CD4-positive, alpha-beta memory T cell (primary cell): ENCODE data around the gene SCAMP4. TPM values are rescaled to one million over a fixed set of nuclear protein-coding genes. Genes with fewer than 3 reads are reported as not detected.
A peak's percentile ranks its signal among the peaks of the same experiment; 100 is the strongest.
"Not testable (repeated sequence)": the region's sequence is repeated elsewhere in the genome, so short reads cannot be mapped to it uniquely, and the experiment has no call there.

ENCODE experiments used
- CTCF ChIA-PET: fragments of 350-600 bp; sonication (Branson Sonifier 250); formaldehyde crosslinking; loops from one replicate; lab custom pipeline; 2021; ENCODE audit warnings: inconsistent platforms; ENCODE audit not compliant: partially characterized antibody; lab: Charles Lee
- POLR2A ChIA-PET: fragments of 350-600 bp; sonication (Branson Sonifier 250); formaldehyde crosslinking; loops from one replicate; lab custom pipeline; 2021; ENCODE audit not compliant: partially characterized antibody; lab: Charles Lee
- DNase-seq, 5 donors: peaks; one replicate each; pipeline versions ENCODE4 v3.0.0 to v3.0.0-alpha.2; 2020 to 2022; ENCODE audit warnings: mixed read lengths in 1 of 5
- H3K27ac ChIP-seq: one replicate; pipeline ENCODE4 v1.7.0; 2013; ENCODE audit warnings: low read depth, low read length
- H3K27me3 ChIP-seq: 2 replicates; pipeline ENCODE4 v1.7.0; 2013; ENCODE audit warnings: mild to moderate bottlenecking, low read length, moderate library complexity; ENCODE audit not compliant: insufficient read depth
- H3K36me3 ChIP-seq: 2 replicates; pipeline ENCODE4 v1.7.0; 2013; ENCODE audit warnings: mild to moderate bottlenecking, low read length, moderate library complexity; ENCODE audit not compliant: insufficient read depth
- H3K4me1 ChIP-seq: 2 replicates; pipeline ENCODE4 v1.7.0; 2013; ENCODE audit warnings: mild to moderate bottlenecking, low read length, moderate library complexity; ENCODE audit not compliant: insufficient read depth
- H3K4me3 ChIP-seq, 2 donors: one replicate each; pipeline ENCODE4 v1.7.0; 2013; ENCODE audit warnings: low read length in 2 of 2, mild to moderate bottlenecking in 1 of 2
- H3K9me3 ChIP-seq, 2 donors: one replicate each; pipeline ENCODE4 v1.7.0; 2013; ENCODE audit warnings: low read length in 2 of 2, control low read depth in 1 of 2; ENCODE audit not compliant: control insufficient read depth in 1 of 2
- H3K27ac Mint-ChIP-seq, 7 donors: one replicate each; pipeline ENCODE4 v1.8.0; 2020 to 2021; ENCODE audit warnings: mixed read lengths in 7 of 7, mild to moderate bottlenecking in 6 of 7, inconsistent platforms in 3 of 7, moderate library complexity in 3 of 7
- H3K27me3 Mint-ChIP-seq, 2 donors: one replicate each; pipeline ENCODE4 v1.8.0; 2020 to 2021; ENCODE audit warnings: mixed read lengths in 2 of 2
- H3K36me3 Mint-ChIP-seq, 2 donors: one replicate each; pipeline ENCODE4 v1.8.0; 2020 to 2021; ENCODE audit warnings: mixed read lengths in 2 of 2, inconsistent platforms in 1 of 2, mild to moderate bottlenecking in 1 of 2
- H3K4me1 Mint-ChIP-seq, 4 donors: one replicate each; pipeline ENCODE4 v1.8.0; 2020 to 2021; ENCODE audit warnings: mixed read lengths in 4 of 4, mild to moderate bottlenecking in 1 of 4
- H3K4me3 Mint-ChIP-seq, 8 donors: one replicate each; pipeline ENCODE4 v1.8.0; 2020 to 2021; ENCODE audit warnings: mixed read lengths in 8 of 8, mild to moderate bottlenecking in 7 of 8, moderate library complexity in 6 of 8, inconsistent platforms in 3 of 8
- H3K9me3 Mint-ChIP-seq, 8 donors: one replicate each; pipeline ENCODE4 v1.8.0; 2020 to 2021; ENCODE audit warnings: mixed read lengths in 8 of 8, mild to moderate bottlenecking in 5 of 8, inconsistent platforms in 3 of 8, moderate library complexity in 1 of 8
- intact Hi-C: fragments of 100-400 bp; cut with micrococcal nuclease; formaldehyde crosslinking; loops from one replicate; pipeline ENCODE4 v1.15.1; 2023
- polyA plus RNA-seq, 2 donors: library from polyadenylated mRNA; unstranded; fragments of 300-500 nt; fragmentation: Illumina TruSeq; gene quantifications; one replicate each; pipeline ENCODE4 v1.2.3, GENCODE V29; 2021
- total RNA-seq, 2 experiments: library from RNA; stranded (reverse); gene quantifications; one replicate each; pipeline ENCODE4 v1.2.3, GENCODE V29; 2021

The SCAMP4 gene
- total and polyA plus RNA-seq, 4 experiments from 2014 or later: 9.8 to 29.1 (median 19.4) TPM

DNA sequence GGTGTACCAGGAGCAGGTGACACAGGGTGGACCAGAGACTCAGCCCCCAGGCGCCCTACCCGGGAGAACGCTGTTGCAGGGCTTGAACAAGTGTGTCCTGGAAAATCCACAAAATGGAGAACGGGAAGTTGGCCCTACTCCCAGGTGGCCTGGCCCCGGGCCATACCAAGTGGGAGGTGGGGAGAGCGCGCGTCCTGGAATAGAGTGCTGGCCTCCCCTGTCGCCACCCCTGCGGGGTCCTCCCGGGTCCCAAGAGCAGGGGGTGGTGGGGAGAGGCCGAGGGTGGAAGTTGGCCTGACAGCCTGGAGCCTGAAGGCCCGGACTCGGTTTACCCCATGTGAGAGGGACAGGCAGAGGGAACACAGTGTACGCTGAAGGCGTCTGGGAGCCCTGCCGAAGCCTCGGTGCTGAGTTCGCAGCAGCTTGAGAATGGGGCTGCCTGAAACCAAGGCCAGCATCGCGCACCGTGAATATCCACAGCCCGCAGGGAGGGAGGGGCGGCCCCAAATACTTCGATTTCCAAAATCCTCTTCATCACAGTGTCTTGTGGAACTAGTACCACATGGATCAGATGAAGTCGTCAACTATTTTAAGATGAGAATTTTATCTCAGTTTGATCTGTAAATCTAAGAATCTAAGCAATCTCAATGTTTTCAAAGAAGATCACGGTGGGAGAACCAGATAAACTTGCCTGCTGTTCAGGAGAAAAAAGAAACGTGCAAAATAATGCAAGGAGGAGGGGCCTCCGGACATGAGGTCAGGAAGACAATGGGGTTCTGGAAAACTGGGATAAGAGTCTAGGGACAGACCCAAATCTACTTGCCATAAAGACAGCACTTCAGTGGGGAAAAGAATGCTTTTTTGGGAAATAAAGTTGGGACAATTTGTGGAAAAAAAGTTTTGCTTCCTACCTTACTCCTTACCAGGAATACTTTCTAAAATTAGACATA is 31.4 kb upstream of the SCAMP4 start:
- POLR2A ChIA-PET: interaction anchor here (3.3 to 4.1 kb wide), 3 partner anchors 8 to 23 kb away, joined by 33 to 60 read pairs (median 57); partner anchors contain the start of genes ABHD17A and KLF16
- Histone ChIP-seq H3K27me3 (no peaks in the 10 kb centered on the region), H3K9me3 (no peaks in the 10 kb centered on the region), H3K4me1 (peaks cover 37% of the 10 kb centered on the region), H3K27ac (peak overlapping the region; percentile 92), H3K4me3 (peak overlapping the region in 1 of 2 donors; percentile 97), H3K36me3 (no peaks in the 10 kb centered on the region)
- Mint-ChIP-seq H3K4me3 (peak overlapping the region; percentile 93 to 99 (median 98)), H3K9me3 (no peaks in the 10 kb centered on the region), H3K27ac (peak overlapping the region; percentile 89 to 99 (median 98)), H3K27me3 (no peaks in the 10 kb centered on the region), H3K4me1 (peaks cover 13 to 44% (median 20%) of the 10 kb centered on the region in 4 donors), H3K36me3 (peaks cover 3 to 27% of the 10 kb centered on the region in 2 donors)
- DNase-seq: peak in 1 of 5 donors; percentile 40
- intact Hi-C loops: no loop called here
- CTCF ChIA-PET: interaction anchor here (1.0 to 1.5 kb wide), 3 partner anchors 9 to 35 kb away, joined by 3 to 12 read pairs (median 3); no protein-coding TSS in a partner anchor

DNA sequence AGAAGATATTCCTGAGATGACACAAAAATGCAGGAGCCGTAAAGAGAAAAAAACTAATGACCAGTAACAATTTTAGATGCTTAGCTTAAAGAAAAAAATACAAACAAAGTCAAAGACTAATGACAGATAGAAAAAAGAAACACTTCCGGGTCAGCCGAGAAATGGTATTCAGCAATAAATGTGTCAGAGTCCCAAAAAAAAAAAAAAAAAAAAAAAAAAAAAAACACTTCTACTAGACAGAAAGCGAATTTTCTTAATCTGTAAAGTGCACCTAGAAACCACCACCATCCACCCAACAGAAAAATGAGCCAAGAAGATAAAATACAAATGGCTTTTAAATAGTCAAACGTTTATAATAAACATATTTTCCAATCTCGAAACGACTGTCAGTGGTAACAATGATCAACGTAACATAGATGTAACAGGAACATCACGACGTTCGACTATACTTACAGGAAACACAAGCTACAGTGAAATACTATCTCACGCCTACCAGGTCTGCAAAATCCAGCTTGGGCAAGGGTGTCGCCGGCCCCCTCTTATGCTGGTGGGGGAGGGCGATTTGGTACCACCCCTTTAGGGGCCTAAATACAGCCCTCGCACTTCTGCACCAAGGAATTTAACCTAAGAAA is 30.5 kb upstream of the SCAMP4 start:
- CTCF ChIA-PET: interaction anchor here (0.7 to 2.9 kb wide), 7 partner anchors 8 to 55 kb away, joined by 3 to 12 read pairs (median 4); no protein-coding TSS in a partner anchor
- DNase-seq: peak; percentile 60 to 71 (median 63)
- intact Hi-C loops: no loop called here
- Histone ChIP-seq H3K4me3 (peak overlapping the region; percentile 94 to 97), H3K27ac (peak overlapping the region; percentile 92), H3K27me3 (no peaks in the 10 kb centered on the region), H3K9me3 (no peaks in the 10 kb centered on the region), H3K4me1 (peaks cover 37% of the 10 kb centered on the region), H3K36me3 (no peaks in the 10 kb centered on the region)
- POLR2A ChIA-PET: interaction anchor here (0.8 to 4.1 kb wide), 11 partner anchors 9 to 68 kb away, joined by 3 to 60 read pairs (median 5); partner anchors contain the start of genes ABHD17A, ADAT3, KLF16 and SCAMP4
- no peaks in the 10 kb centered on the region for H3K27me3 Mint-ChIP-seq
- H3K36me3 Mint-ChIP-seq: peaks cover 3 to 27% of the 10 kb centered on the region in 2 donors
- no peaks in the 10 kb centered on the region for H3K9me3 Mint-ChIP-seq
- H3K4me1 Mint-ChIP-seq: peaks cover 13 to 44% (median 20%) of the 10 kb centered on the region in 4 donors
- H3K27ac Mint-ChIP-seq: peak overlapping the region; percentile 89 to 99 (median 98)
- peak overlapping the region; percentile 93 to 99 (median 98) for H3K4me3 Mint-ChIP-seq

- H3K4me3 ChIP-seq: peak overlapping the region; percentile 94 to 97
- H3K36me3 Mint-ChIP-seq: peaks cover 3 to 25% of the 10 kb centered on the region in 2 donors
- ChIA-PET CTCF (interaction anchor here (0.7 to 2.9 kb wide), 5 partner anchors 9 to 55 kb away, joined by 4 to 12 read pairs (median 4); no protein-coding TSS in a partner anchor), POLR2A (interaction anchor here (0.8 to 4.1 kb wide), 12 partner anchors 10 to 67 kb away, joined by 3 to 60 read pairs (median 6); partner anchors contain the start of genes ABHD17A, ADAT3, KLF16 and SCAMP4)
- H3K27me3 Mint-ChIP-seq, H3K27me3 ChIP-seq, H3K36me3 ChIP-seq, H3K9me3 ChIP-seq, intact Hi-C loops, DNase-seq, H3K9me3 Mint-ChIP-seq: not testable (repeated sequence)
- H3K4me3 Mint-ChIP-seq: peak overlapping the region; percentile 93 to 99 (median 98)
- H3K4me1 Mint-ChIP-seq: peaks cover 12 to 44% (median 20%) of the 10 kb centered on the region in 4 donors
- peaks cover 40% of the 10 kb centered on the region for H3K4me1 ChIP-seq
- H3K27ac Mint-ChIP-seq: peak overlapping the region; percentile 89 to 99 (median 98)
- H3K27ac ChIP-seq: peak overlapping the region; percentile 92
Measured at GRCh38 chr19:1875265-1875645, 29.9 kb upstream of the SCAMP4 start.

GRCh38 chr19:1875646-1876495 is 29.3 kb upstream of the SCAMP4 start:
- Histone ChIP-seq H3K36me3 (peaks cover 7% of the 10 kb centered on the region), H3K27me3 (no peaks in the 10 kb centered on the region), H3K9me3 (no peaks in the 10 kb centered on the region), H3K4me1 (peaks cover 46% of the 10 kb centered on the region), H3K27ac (peak overlapping the region; percentile 92), H3K4me3 (peak overlapping the region; percentile 94 to 97)
- Mint-ChIP-seq H3K4me1 (peaks cover 12 to 43% (median 20%) of the 10 kb centered on the region in 4 donors), H3K36me3 (peaks cover 3 to 23% of the 10 kb centered on the region in 2 donors), H3K27ac (peak overlapping the region; percentile 89 to 99 (median 98)), H3K4me3 (peak overlapping the region; percentile 93 to 99 (median 98)), H3K9me3 (no peaks in the 10 kb centered on the region), H3K27me3 (no peaks in the 10 kb centered on the region)
- intact Hi-C loops: loop anchor here (1.0 kb wide), 3 partner anchors 9 to 29 kb away; partner anchors contain the start of genes ABHD17A, ADAT3 and SCAMP4
- peak; percentile 80 to 87 (median 85) for DNase-seq
- ChIA-PET POLR2A (interaction anchor here (0.5 to 4.1 kb wide), 22 partner anchors 9 to 276 kb away, joined by 3 to 60 read pairs (median 4); partner anchors contain the start of genes ABHD17A, ADAT3, AP3D1 and KLF16), CTCF (interaction anchor here (0.7 to 2.9 kb wide), 8 partner anchors 9 to 54 kb away, joined by 3 to 12 read pairs (median 4); partner anchors contain the start of gene ABHD17A)

DNA sequence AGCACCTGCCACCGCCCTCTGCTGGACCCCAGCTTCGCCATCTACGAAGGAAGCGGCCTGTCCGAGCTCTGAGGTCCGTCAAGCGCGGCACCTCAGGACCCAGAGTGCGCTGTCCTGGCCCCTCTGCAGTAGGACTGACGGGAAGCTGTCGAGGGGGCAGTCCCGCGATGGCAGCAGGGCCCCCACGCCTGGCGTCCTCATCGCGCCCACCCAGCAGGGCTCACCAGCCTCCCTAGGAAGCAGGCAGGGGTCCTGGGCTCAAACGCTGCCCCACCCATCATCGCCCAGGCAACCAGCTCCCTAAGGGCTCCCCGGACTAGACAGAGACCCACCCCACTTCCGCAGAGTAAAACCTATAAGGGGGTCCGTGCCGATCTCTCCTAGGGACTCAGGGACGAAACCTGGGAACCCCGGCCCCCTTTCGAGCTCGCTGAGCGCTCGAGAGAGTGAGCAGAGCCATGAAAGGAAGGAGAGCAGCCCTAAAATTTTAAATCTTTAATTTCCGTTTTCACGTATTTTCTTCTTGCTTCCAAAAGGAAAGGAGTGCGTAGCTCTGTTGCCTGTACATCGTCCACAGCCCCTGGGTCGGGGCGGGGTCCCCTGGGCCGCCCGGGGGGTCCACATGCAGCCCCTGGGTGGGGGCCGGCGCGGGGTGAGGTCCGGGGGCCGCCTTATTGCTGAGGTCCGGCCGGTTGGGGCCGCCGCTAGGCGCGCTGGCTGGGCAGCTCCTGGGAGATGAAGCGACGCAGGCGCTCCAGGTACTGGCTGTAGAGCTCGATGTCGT is 28.5 kb upstream of the SCAMP4 start:
- not testable (repeated sequence) for H3K36me3 ChIP-seq, DNase-seq, H3K9me3 Mint-ChIP-seq, H3K27me3 ChIP-seq, H3K27me3 Mint-ChIP-seq, H3K9me3 ChIP-seq
- Mint-ChIP-seq H3K4me3 (peak overlapping the region; percentile 88 to 99 (median 97)), H3K36me3 (peaks cover 3 to 21% of the 10 kb centered on the region in 2 donors), H3K27ac (peak overlapping the region; percentile 88 to 97 (median 95)), H3K4me1 (peaks cover 12 to 41% (median 20%) of the 10 kb centered on the region in 4 donors)
- CTCF ChIA-PET: interaction anchor here (0.8 to 2.9 kb wide), 4 partner anchors 8 to 18 kb away, joined by 3 to 9 read pairs (median 4); partner anchors contain the start of gene ABHD17A
- Histone ChIP-seq H3K4me1 (peaks cover 44% of the 10 kb centered on the region), H3K27ac (peak overlapping the region; percentile 92), H3K4me3 (peak overlapping the region; percentile 57 to 97)
- intact Hi-C loops: loop anchor here (1.0 kb wide), 3 partner anchors 9 to 29 kb away; partner anchors contain the start of genes ABHD17A, ADAT3 and SCAMP4
- POLR2A ChIA-PET: interaction anchor here (0.5 to 4.1 kb wide), 17 partner anchors 8 to 275 kb away, joined by 3 to 60 read pairs (median 4); partner anchors contain the start of genes ABHD17A, AP3D1 and KLF16
